Keratinocyte (primary cell): ENCODE measurements around the gene KRT34. TPM values are rescaled to one million over a fixed set of nuclear protein-coding genes. Genes with fewer than 3 reads are reported as not detected.
A peak's percentile ranks its signal among the peaks of the same experiment; 100 is the strongest.

ENCODE experiments used
- DNase-seq: peaks from one replicate; pipeline ENCODE4 v3.0.0-alpha.2; 2011; ENCODE audit warnings: low read depth, missing footprints, low spot score
- FAIRE-seq: peaks from 2 replicates; lab custom pipeline; 2011; peaks lifted over from hg19 to GRCh38; lab: Jason Lieb, UNC
- H2AFZ ChIP-seq: 2 replicates; pipeline ENCODE4 v1.6.0; 2012; ENCODE audit warnings: low read length, control low read depth, inconsistent platforms; ENCODE audit not compliant: control insufficient read depth
- H3K27ac ChIP-seq: 2 replicates; pipeline ENCODE4 v1.5.1; 2011; ENCODE audit warnings: low read length; ENCODE audit not compliant: control insufficient read depth, insufficient read depth
- H3K27me3 ChIP-seq: 3 replicates; pipeline ENCODE4 v1.6.0; 2011; ENCODE audit warnings: low read length; ENCODE audit not compliant: control insufficient read depth, insufficient read depth; ENCODE audit errors: extremely low read depth
- H3K36me3 ChIP-seq, 2 experiments: 2 replicates in 1 of 2; 3 replicates in 1 of 2; pipeline ENCODE4 v1.5.1; 2011; ENCODE audit warnings: low read length in 2 of 2, mild to moderate bottlenecking in 1 of 2; ENCODE audit not compliant: control insufficient read depth in 2 of 2, insufficient read depth in 2 of 2; ENCODE audit errors: extremely low read depth in 1 of 2
- H3K4me1 ChIP-seq: 3 replicates; pipeline ENCODE4 v1.5.1; 2011; ENCODE audit warnings: low read length; ENCODE audit not compliant: control insufficient read depth, insufficient read depth; ENCODE audit errors: extremely low read depth
- H3K4me2 ChIP-seq: 3 replicates; pipeline ENCODE4 v1.6.0; 2011; ENCODE audit warnings: low read depth, low read length; ENCODE audit not compliant: control insufficient read depth, insufficient read depth; ENCODE audit errors: extremely low read depth
- H3K4me3 ChIP-seq, 3 experiments: fragments of 200-600 bp in 1 of 3; sonication (generic) in 1 of 3; 2 replicates in 2 of 3; 3 replicates in 1 of 3; pipeline ENCODE4 v1.5.1; 2011 to 2016; ENCODE audit warnings: low read length in 3 of 3, mild to moderate bottlenecking in 3 of 3, control low read depth in 2 of 3, inconsistent platforms in 1 of 3, low read depth in 1 of 3, mixed read lengths in 1 of 3, mixed run types in 1 of 3, moderate library complexity in 1 of 3; ENCODE audit not compliant: control insufficient read depth in 2 of 3, insufficient read depth in 2 of 3; ENCODE audit errors: extremely low read depth in 1 of 3
- H3K79me2 ChIP-seq: 2 replicates; pipeline ENCODE4 v1.6.0; 2012; ENCODE audit warnings: low read length; ENCODE audit not compliant: control insufficient read depth, insufficient read depth
- H3K9ac ChIP-seq: 3 replicates; pipeline ENCODE4 v1.6.0; 2011; ENCODE audit warnings: low read length; ENCODE audit not compliant: control insufficient read depth, insufficient read depth; ENCODE audit errors: extremely low read depth
- H3K9me1 ChIP-seq: 3 replicates; pipeline ENCODE4 v1.6.0; 2011; ENCODE audit warnings: low read length; ENCODE audit not compliant: control insufficient read depth, insufficient read depth; ENCODE audit errors: extremely low read depth
- H3K9me3 ChIP-seq: 2 replicates; pipeline ENCODE4 v1.5.1; 2012; ENCODE audit warnings: low read depth, low read length; ENCODE audit not compliant: control insufficient read depth
- H4K20me1 ChIP-seq: 3 replicates; pipeline ENCODE4 v1.6.0; 2011; ENCODE audit warnings: low read length; ENCODE audit not compliant: control insufficient read depth, insufficient read depth; ENCODE audit errors: extremely low read depth
- EZH2 ChIP-seq: IDR thresholded peaks from one replicate; pipeline ENCODE4 v1.6.1; 2012; ENCODE audit warnings: inconsistent platforms, mild to moderate bottlenecking, low read length, moderate library complexity
- dilution Hi-C: fragments of 300-500 bp; cut with MboI; formaldehyde crosslinking; loops from one replicate; pipeline ENCODE4 v1.7.0; 2020; ENCODE audit warnings: low sequenced_read_pairs; ENCODE audit not compliant: extremely low pct_ligation_motif_present
- polyA plus RNA-seq, 5 experiments: library from polyadenylated mRNA; depleted of rRNA in 3 of 5; stranded (reverse) in 3 of 5; stranded (forward) in 1 of 5; unstranded in 1 of 5; fragments of >200 nt; gene quantifications; 1 replicate in 1 of 5; 2 replicates in 3 of 5; 3 replicates in 1 of 5; pipeline versions ENCODE4 v1.2.1 to v1.2.3, GENCODE V29; 2011 to 2012; ENCODE audit warnings: missing spikeins in 2 of 5, low read depth in 1 of 5, low replicate concordance in 1 of 5
- TF ChIP-seq, protein P1 (sequence below), 3 experiments: IDR thresholded peaks in 1 of 3; conservative IDR thresholded peaks in 1 of 3; optimal IDR thresholded peaks in 1 of 3; 2 replicates in 2 of 3; 3 replicates in 1 of 3; pipeline versions ENCODE3 to v1.5.1; 2011; ENCODE audit warnings: low read length in 3 of 3, mild to moderate bottlenecking in 3 of 3, moderate library complexity in 2 of 3, control low read depth in 1 of 3, inconsistent platforms in 1 of 3; ENCODE audit not compliant: insufficient read depth in 2 of 3; ENCODE audit errors: extremely low read depth in 1 of 3

Gene KRT34
- polyA plus RNA-seq, 1 donor (not counting 4 experiments of a cell fraction or from before 2014, with no cell fraction given), result 4.8 TPM

- no peaks in the 10 kb centered on the region for H3K27me3 ChIP-seq
- dilution Hi-C loops, result no loop called here
- DNase-seq, result no peak
- no peaks in the 10 kb centered on the region for H3K9me1 ChIP-seq
- peak overlapping the region; percentile 95 for H3K27ac ChIP-seq
- H2AFZ ChIP-seq, result no peak overlapping the region
- peaks cover 11% of the 10 kb centered on the region for H3K79me2 ChIP-seq
- H3K4me1 ChIP-seq, result peaks cover 60% of the 10 kb centered on the region
- no peaks in the 10 kb centered on the region for H3K9me3 ChIP-seq
- H4K20me1 ChIP-seq, result no peaks in the 10 kb centered on the region
- H3K4me3 ChIP-seq, result no peak overlapping the region
- TF ChIP-seq, protein P1, sequence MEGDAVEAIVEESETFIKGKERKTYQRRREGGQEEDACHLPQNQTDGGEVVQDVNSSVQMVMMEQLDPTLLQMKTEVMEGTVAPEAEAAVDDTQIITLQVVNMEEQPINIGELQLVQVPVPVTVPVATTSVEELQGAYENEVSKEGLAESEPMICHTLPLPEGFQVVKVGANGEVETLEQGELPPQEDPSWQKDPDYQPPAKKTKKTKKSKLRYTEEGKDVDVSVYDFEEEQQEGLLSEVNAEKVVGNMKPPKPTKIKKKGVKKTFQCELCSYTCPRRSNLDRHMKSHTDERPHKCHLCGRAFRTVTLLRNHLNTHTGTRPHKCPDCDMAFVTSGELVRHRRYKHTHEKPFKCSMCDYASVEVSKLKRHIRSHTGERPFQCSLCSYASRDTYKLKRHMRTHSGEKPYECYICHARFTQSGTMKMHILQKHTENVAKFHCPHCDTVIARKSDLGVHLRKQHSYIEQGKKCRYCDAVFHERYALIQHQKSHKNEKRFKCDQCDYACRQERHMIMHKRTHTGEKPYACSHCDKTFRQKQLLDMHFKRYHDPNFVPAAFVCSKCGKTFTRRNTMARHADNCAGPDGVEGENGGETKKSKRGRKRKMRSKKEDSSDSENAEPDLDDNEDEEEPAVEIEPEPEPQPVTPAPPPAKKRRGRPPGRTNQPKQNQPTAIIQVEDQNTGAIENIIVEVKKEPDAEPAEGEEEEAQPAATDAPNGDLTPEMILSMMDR (optimal IDR thresholded peaks at IDR 0.05 in 1 of 3, IDR thresholded peaks at IDR 0.05 in 1 of 3, conservative IDR thresholded peaks at IDR 0.05 in 1 of 3; ENCODE audit: extremely low read depth in 1 of 3, insufficient read depth in 2 of 3, low read length in 3 of 3), result no peak
- TF ChIP-seq EZH2, result no peak
- peaks cover 0 to 1% of the 10 kb centered on the region in 2 experiments for H3K36me3 ChIP-seq
- peak overlapping the region; percentile 73 for H3K4me2 ChIP-seq
- peak; percentile 79 for FAIRE-seq
- peak overlapping the region; percentile 67 for H3K9ac ChIP-seq
These were observed 11.2 kb upstream of the KRT34 start for GRCh38 chr17:41393294-41393693.

- no peak for DNase-seq
- Histone ChIP-seq H3K27me3 (no peaks in the 10 kb centered on the region), H3K4me3 (no peak overlapping the region), H2AFZ (no peak overlapping the region), H3K79me2 (peaks cover 6% of the 10 kb centered on the region), H3K4me2 (peak overlapping the region; percentile 3), H3K27ac (peak overlapping the region; percentile 27), H3K4me1 (peaks cover 54% of the 10 kb centered on the region), H3K9me3 (no peaks in the 10 kb centered on the region), H3K9me1 (no peaks in the 10 kb centered on the region), H3K9ac (no peak overlapping the region), H3K36me3 (peaks cover 0 to 1% of the 10 kb centered on the region in 2 experiments), H4K20me1 (no peaks in the 10 kb centered on the region)
- FAIRE-seq, result no peak
- TF ChIP-seq, protein P1 (optimal IDR thresholded peaks at IDR 0.05 in 1 of 3, IDR thresholded peaks at IDR 0.05 in 1 of 3, conservative IDR thresholded peaks at IDR 0.05 in 1 of 3; ENCODE audit: extremely low read depth in 1 of 3, insufficient read depth in 2 of 3, low read length in 3 of 3), result no peak
- no peak for TF ChIP-seq EZH2
- dilution Hi-C loops, result no loop called here
These were observed 10.2 kb upstream of the KRT34 start for GRCh38 chr17:41392278-41392677.
